CD4-positive, alpha-beta T cell (primary cell): ENCODE results near the gene NKAIN4. TPM values are rescaled to one million over a fixed set of nuclear protein-coding genes. Genes with fewer than 3 reads are reported as not detected.
A peak's percentile ranks its signal among the peaks of the same experiment; 100 is the strongest.

Source experiments
- ATAC-seq: fragments of 200-7000 bp; cut with Tn5 transposase; one replicate; pipeline ENCODE4 v1.10.0; 2022; ENCODE audit warnings: mild to moderate bottlenecking; ENCODE audit not compliant: poor library complexity
- CTCF ChIA-PET: fragments of 350-600 bp; sonication (Branson Sonifier 250); formaldehyde crosslinking; loops from one replicate; lab custom pipeline; 2021; ENCODE audit warnings: antibody characterized with exemption, inconsistent platforms; lab: Charles Lee
- POLR2A ChIA-PET: fragments of 350-600 bp; sonication (Branson Sonifier 250); formaldehyde crosslinking; loops from one replicate; lab custom pipeline; 2021; ENCODE audit warnings: antibody characterized with exemption, inconsistent platforms; lab: Charles Lee
- DNase-seq, 14 experiments: peaks; one replicate each; pipeline ENCODE4 v3.0.0-alpha.2; 2013 to 2020; ENCODE audit warnings: mixed read lengths in 2 of 14
- H3K27ac ChIP-seq, 2 donors: one replicate each; pipeline versions ENCODE4 v1.5.1 to v1.7.0; 2013; ENCODE audit warnings: low read length in 2 of 2, low read depth in 1 of 2, mild to moderate bottlenecking in 1 of 2
- H3K27me3 ChIP-seq, 2 experiments: 1 replicate in 1 of 2; 2 replicates in 1 of 2; pipeline versions ENCODE4 v1.6.1 to v1.7.0; 2013; ENCODE audit warnings: low read length in 2 of 2, control low read depth in 1 of 2, mild to moderate bottlenecking in 1 of 2, moderate library complexity in 1 of 2; ENCODE audit not compliant: insufficient read depth in 2 of 2, control insufficient read depth in 1 of 2
- H3K36me3 ChIP-seq: one replicate; pipeline ENCODE4 v1.6.1; 2013; ENCODE audit warnings: low read length, control low read depth; ENCODE audit not compliant: insufficient read depth
- H3K4me1 ChIP-seq: one replicate; pipeline ENCODE4 v1.6.1; 2013; ENCODE audit warnings: low read length, control low read depth; ENCODE audit not compliant: insufficient read depth
- H3K4me3 ChIP-seq: one replicate; pipeline ENCODE4 v1.5.1; 2013; ENCODE audit warnings: mild to moderate bottlenecking, low read length, moderate library complexity
- H3K9me3 ChIP-seq, 2 experiments: 1 replicate in 1 of 2; 2 replicates in 1 of 2; pipeline versions ENCODE4 v1.6.1 to v1.7.0; 2013; ENCODE audit warnings: low read length in 2 of 2, mild to moderate bottlenecking in 2 of 2, control low read depth in 1 of 2, moderate library complexity in 1 of 2; ENCODE audit not compliant: control insufficient read depth in 1 of 2, insufficient read depth in 1 of 2
- H3K27ac Mint-ChIP-seq: one replicate; pipeline ENCODE4 v1.8.0; 2020; ENCODE audit warnings: mixed read lengths
- H3K27me3 Mint-ChIP-seq: one replicate; pipeline ENCODE4 v1.8.0; 2021; ENCODE audit warnings: mixed read lengths
- H3K36me3 Mint-ChIP-seq: one replicate; pipeline ENCODE4 v1.8.0; 2021; ENCODE audit warnings: low read depth, mixed read lengths
- H3K4me1 Mint-ChIP-seq: one replicate; pipeline ENCODE4 v1.8.0; 2021; ENCODE audit warnings: low read depth, mixed read lengths
- H3K4me3 Mint-ChIP-seq: one replicate; pipeline ENCODE4 v1.8.0; 2020; ENCODE audit warnings: mild to moderate bottlenecking, mixed read lengths
- H3K9me3 Mint-ChIP-seq: one replicate; pipeline ENCODE4 v1.8.0; 2020; ENCODE audit warnings: mixed read lengths
- intact Hi-C, 2 experiments: fragments of 100-400 bp; cut with DNase I in 1 of 2; cut with micrococcal nuclease in 1 of 2; formaldehyde crosslinking; loops; one replicate each; pipeline versions ENCODE4 v1.15.1 to v1.9.0; 2023 to 2025; cut with DNase I, micrococcal nuclease
- total RNA-seq, 174 experiments: library from RNA in 2 of 174; stranded (reverse) in 2 of 174; gene quantifications; one replicate each; pipeline ENCODE4 v1.2.3 and lab custom pipeline; 2021 to 2026
- TF ChIP-seq, protein P1 (sequence below): fragments of 200-600 bp; IDR thresholded peaks from one replicate; pipeline ENCODE4 v1.8.0; 2022; ENCODE audit warnings: antibody characterized with exemption, mild to moderate bottlenecking

The NKAIN4 gene
- total RNA-seq, 2 experiments from 2014 or later: not detected

DNA sequence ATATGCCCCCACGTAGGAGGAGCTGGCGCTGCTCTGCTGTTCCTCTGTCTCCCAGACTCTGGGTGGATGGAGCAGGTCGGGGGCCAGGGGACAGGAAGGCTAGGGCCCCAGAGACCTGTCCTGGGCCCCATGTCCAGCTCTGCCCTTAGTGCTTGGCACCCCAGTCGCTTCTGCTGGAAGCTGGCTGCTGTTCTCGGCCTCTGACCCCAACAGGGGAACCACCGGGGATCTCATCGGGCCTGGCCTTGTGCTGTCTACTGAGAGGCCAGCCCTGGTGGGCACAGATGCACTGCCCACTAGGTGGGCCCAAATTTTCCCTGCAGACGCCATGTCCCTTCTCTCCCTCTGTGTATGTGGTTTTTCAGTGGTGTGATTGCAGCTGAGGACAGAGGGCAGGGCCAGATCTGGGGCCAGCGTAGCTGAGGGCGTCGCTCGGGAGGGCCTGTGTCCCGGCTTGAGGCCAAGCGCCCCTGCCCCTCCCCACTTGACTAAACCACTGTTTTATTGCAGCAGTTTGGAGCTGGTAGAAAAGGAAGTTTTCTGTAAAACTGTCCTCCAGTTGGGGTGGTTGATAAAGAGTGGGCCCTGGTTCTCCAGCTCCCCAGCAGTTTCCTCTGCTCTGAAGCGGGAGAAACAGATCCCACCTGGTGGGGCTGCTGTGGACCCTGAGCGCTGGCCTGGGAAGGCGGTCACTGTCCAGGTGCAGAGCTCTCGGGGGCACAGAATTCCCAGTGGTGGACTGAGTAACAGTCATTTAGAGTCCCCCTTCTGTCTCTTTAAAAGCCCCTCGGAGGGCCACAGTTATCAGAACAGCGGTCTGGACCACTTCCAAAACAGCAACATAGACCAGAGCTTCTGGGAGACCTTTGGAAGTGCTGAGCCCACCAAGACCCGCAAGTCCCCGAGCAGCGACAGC is 32.8 kb upstream of the NKAIN4 start:
- Mint-ChIP-seq H3K4me1 (peaks cover 4% of the 10 kb centered on the region), H3K27ac (no peak overlapping the region), H3K9me3 (no peaks in the 10 kb centered on the region), H3K27me3 (no peaks in the 10 kb centered on the region), H3K4me3 (no peak overlapping the region), H3K36me3 (peaks cover 35% of the 10 kb centered on the region)
- Histone ChIP-seq H3K27ac (no peak overlapping the region), H3K9me3 (no peaks in the 10 kb centered on the region), H3K4me1 (peaks cover 31% of the 10 kb centered on the region), H3K36me3 (peaks cover 26% of the 10 kb centered on the region), H3K4me3 (no peak overlapping the region), H3K27me3 (no peaks in the 10 kb centered on the region)
- TF ChIP-seq, protein P1, sequence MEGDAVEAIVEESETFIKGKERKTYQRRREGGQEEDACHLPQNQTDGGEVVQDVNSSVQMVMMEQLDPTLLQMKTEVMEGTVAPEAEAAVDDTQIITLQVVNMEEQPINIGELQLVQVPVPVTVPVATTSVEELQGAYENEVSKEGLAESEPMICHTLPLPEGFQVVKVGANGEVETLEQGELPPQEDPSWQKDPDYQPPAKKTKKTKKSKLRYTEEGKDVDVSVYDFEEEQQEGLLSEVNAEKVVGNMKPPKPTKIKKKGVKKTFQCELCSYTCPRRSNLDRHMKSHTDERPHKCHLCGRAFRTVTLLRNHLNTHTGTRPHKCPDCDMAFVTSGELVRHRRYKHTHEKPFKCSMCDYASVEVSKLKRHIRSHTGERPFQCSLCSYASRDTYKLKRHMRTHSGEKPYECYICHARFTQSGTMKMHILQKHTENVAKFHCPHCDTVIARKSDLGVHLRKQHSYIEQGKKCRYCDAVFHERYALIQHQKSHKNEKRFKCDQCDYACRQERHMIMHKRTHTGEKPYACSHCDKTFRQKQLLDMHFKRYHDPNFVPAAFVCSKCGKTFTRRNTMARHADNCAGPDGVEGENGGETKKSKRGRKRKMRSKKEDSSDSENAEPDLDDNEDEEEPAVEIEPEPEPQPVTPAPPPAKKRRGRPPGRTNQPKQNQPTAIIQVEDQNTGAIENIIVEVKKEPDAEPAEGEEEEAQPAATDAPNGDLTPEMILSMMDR: no peak
- intact Hi-C loops: no loop called here
- CTCF ChIA-PET: no interaction called here
- no peak for ATAC-seq
- DNase-seq: no peak
- POLR2A ChIA-PET: interaction anchor here (1.1 kb wide), 1 partner anchor 14 kb away, joined by 4 read pairs; the partner anchor contains the start of gene ARFGAP1

DNA sequence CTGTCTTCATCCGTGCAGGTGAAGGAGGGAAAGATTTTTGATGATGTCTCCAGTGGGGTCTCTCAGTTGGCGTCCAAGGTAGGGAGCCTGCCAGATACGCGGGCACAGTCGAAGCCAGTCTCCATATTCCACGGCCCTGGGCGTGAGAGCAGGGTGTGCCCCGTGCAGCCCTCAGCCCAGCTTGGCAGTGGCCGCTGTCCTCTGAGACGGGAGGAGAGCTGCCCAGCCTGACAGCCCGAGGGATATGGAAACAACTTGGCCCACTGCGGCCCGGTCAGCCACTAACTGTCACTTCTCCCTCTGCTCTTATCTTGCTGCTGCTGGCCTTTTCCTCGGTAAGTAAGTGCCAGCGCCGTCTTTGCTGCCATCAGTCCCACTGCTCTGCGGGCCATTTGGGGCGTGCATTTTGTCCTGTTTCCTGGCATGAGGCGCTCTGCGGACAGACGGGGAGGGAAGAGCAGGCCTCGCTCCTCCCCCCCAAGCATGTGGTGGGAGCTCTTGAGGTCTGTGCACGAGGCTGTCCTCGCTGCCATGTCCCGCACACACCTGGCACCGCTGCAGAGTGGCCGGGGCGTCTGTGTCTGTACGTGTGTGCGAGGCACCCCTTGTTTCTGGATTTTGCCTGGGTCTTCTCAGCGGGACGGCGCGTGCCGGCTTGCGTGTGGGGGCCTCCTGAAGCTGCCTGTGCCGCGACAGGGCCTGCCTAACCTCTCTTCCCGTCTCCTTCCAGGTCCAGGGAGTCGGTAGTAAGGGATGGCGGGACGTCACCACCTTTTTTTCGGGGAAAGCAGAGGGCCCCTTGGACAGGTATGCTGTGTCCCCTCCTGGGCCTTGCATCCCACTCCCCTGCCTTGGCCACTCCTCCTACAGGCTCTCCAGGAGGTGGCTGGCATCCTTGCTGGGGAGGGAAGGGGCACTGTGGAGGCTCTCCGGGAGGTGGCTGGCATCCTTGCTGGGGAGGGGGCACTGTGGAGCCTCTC is 31.7 kb upstream of the NKAIN4 start:
- intact Hi-C loops: no loop called here
- H3K27me3 Mint-ChIP-seq: no peaks in the 10 kb centered on the region
- no peaks in the 10 kb centered on the region for H3K9me3 ChIP-seq
- no peak overlapping the region for H3K27ac ChIP-seq
- TF ChIP-seq, protein P1: no peak
- H3K36me3 Mint-ChIP-seq: peaks cover 36% of the 10 kb centered on the region
- peaks cover 21% of the 10 kb centered on the region for H3K4me1 ChIP-seq
- peaks cover 35% of the 10 kb centered on the region for H3K36me3 ChIP-seq
- H3K4me1 Mint-ChIP-seq: peaks cover 4% of the 10 kb centered on the region
- no peak overlapping the region for H3K4me3 ChIP-seq
- no peaks in the 10 kb centered on the region for H3K27me3 ChIP-seq
- ChIA-PET CTCF (no interaction called here), POLR2A (interaction anchor here (1.2 to 2.5 kb wide), 2 partner anchors 10 to 14 kb away, joined by 3 to 10 read pairs; partner anchors contain the start of gene ARFGAP1)
- H3K4me3 Mint-ChIP-seq: peak overlapping the region; percentile 63
- ATAC-seq: no peak
- no peak overlapping the region for H3K27ac Mint-ChIP-seq
- H3K9me3 Mint-ChIP-seq: no peaks in the 10 kb centered on the region
- DNase-seq: no peak

DNA sequence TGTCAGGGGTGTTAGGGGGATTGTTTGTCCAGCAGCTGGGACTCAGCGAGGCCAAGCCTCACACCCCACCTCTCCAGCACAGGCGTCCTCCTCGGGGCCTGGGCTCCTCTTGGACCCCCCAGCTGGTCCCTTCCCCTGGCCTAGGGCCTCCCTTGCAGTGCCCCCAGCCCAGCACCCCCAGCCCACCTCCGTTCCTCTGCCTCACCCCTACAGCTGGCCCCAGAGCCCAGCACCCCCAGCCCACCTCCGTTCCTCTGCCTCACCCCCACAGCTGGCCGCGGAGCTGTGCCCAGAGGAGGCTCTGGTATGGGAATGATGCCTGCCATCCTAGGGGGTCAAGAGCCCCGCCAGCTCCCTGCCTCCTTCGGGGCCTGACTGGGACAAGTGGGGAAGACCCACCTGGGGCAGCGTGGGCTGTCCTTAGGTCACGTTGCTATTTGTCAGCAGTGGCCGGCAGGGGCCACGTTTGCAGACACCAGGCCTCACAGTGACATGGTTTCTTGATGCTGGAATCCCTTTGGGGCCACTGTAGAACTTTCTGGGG is 30.8 kb upstream of the NKAIN4 start:
- no peak overlapping the region for H3K27ac Mint-ChIP-seq
- TF ChIP-seq, protein P1: no peak
- no peak for DNase-seq
- ChIA-PET POLR2A (interaction anchor here (1.2 to 2.5 kb wide), 2 partner anchors 11 to 13 kb away, joined by 3 to 10 read pairs; partner anchors contain the start of gene ARFGAP1), CTCF (no interaction called here)
- H3K9me3 Mint-ChIP-seq: no peaks in the 10 kb centered on the region
- peak overlapping the region; percentile 51 for H3K4me3 ChIP-seq
- peaks cover 45% of the 10 kb centered on the region for H3K36me3 Mint-ChIP-seq
- H3K4me1 ChIP-seq: peaks cover 21% of the 10 kb centered on the region
- H3K27ac ChIP-seq: no peak overlapping the region
- peaks cover 4% of the 10 kb centered on the region for H3K4me1 Mint-ChIP-seq
- no peaks in the 10 kb centered on the region for H3K9me3 ChIP-seq
- no peaks in the 10 kb centered on the region for H3K27me3 Mint-ChIP-seq
- H3K27me3 ChIP-seq: no peaks in the 10 kb centered on the region
- H3K36me3 ChIP-seq: peaks cover 43% of the 10 kb centered on the region
- intact Hi-C loops: no loop called here
- peak overlapping the region; percentile 84 for H3K4me3 Mint-ChIP-seq
- ATAC-seq: no peak
